GM19099 (cell line): Measurements from ENCODE around the gene HOXA9.

ENCODE experiments used
- POLR2A ChIP-seq: IDR thresholded peaks from 3 replicates; pipeline ENCODE4 v1.6.1; 2011; ENCODE audit warnings: low read depth; ENCODE audit not compliant: insufficient read length; ENCODE audit errors: extremely low read depth

HOXA9 gene

GRCh38 chr7:27203365-27203953 is 38.1 kb upstream of the HOXA9 start:
- TF ChIP-seq POLR2A: no peak

DNA sequence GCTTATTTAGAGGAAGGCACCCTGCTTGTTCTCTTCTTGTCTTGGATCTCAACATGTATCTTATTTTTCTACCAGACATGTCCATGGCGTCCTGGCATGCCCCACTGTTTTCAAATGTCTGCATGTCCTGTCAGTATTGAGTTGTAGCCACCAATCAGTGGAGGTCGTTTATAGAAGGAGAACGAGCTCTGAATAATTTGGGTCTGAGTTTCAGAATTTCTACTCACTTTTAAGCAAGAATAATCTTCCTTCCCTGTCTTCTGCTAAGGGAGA is 37.5 kb upstream of the HOXA9 start:
- no peak for TF ChIP-seq POLR2A

DNA sequence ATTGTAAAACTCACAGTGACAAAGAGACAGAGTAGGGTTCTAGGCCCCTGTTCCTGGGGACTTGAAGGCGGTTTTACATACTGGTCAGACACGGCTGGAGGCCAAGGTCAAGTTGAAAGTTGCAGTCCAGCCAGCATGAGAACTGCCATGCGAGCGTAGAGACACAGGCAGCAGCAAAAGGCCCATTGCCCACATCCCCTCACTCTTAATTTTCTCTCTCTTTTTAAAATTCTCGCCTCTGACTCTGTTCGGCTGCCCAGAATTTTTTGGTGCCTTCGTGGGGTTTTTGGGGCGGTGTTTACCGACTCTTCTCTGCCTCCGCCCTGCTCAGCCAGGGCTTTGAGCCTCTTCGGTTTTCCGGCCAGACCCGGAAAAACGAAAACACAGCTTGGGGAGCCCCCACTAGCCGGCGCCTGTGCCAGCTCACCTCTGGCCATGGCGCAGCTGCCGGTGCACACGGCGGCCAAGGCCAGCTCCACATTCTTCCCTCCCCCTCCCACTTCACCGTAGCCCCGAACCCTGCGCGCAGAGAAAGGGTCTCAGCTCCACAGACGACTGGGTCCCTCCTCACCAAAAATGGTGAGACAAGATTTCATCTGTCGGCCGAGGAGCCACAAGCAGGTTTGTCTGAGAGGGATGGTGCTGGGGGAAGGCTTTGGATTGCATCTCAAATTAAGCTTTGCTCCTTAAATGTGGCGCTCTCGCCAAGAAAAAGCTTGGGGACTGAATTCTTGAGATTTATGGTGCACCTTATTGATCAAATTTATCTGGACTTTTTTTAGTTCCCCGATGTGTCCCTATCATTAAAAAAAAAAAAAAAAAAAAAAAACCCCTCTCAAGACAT is 36.9 kb upstream of the HOXA9 start:
- no peak for TF ChIP-seq POLR2A

DNA sequence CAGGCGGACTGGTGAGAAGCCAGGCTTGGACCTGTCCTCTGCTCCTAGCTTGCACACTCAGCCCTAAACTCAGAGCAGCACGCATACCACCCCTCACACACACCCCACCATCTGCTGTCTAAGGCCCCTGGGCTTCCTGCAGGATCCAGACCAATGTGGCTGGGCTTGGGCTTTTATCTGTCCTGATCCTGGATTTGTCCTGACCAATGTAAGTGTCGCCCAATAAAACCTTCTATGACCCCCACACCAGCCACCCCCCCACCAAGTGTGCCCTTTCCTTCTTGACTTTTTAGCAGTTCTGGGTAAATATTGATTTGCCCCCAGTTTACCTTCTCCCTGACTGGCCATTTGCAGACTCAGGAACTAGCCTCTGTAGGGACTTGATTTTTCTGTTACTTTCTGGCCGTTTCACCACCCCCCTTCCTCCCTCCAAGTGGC is 36.3 kb upstream of the HOXA9 start:
- TF ChIP-seq POLR2A: no peak

DNA sequence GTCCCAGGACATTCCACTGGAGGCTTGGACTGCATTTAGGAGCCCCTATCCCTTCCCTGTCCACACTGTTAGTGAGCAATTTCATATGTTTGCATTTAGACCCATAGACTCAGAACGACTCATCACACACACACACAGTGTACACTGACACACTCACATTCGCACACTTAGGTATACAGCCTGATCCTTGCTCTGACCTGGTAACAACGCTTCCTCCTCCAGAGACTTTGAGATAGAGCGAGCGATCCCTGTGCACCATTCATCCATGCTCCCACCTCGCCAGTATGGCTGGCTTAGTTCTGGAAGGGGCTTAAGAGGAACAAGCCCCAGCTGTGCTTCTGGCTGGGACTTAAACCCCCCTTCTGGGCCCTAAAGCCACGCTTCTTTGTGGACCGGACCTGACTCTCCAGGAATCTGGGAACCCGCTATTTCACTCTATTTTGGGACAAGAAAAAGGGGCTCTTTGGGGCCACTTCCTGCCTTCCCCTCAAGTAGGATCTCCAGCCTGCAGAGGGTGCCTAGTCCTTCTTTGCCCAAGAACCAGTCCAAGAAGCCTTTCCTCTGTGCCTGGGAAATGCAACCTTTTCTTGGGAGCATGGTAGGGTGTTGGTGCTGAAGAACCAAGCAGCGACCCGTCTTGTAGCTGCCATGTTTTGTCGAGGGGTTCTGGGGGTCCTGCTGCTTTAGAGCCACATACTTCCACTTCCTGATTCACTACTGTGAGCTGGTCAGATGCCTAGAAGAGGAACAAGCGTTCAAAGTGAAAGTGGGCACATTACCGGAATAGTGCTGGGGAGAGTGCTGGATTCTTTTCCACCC is 35.6 kb upstream of the HOXA9 start:
- no peak for TF ChIP-seq POLR2A

- no peak for TF ChIP-seq POLR2A
Measured at GRCh38 chr7:27199849-27200760, 34.8 kb upstream of the HOXA9 start, which contains the start of gene HOXA13. Gene HOXA13 (minus strand): TSS chr7:27200091. CDS start chr7:27200077, 14 bp downstream.

DNA sequence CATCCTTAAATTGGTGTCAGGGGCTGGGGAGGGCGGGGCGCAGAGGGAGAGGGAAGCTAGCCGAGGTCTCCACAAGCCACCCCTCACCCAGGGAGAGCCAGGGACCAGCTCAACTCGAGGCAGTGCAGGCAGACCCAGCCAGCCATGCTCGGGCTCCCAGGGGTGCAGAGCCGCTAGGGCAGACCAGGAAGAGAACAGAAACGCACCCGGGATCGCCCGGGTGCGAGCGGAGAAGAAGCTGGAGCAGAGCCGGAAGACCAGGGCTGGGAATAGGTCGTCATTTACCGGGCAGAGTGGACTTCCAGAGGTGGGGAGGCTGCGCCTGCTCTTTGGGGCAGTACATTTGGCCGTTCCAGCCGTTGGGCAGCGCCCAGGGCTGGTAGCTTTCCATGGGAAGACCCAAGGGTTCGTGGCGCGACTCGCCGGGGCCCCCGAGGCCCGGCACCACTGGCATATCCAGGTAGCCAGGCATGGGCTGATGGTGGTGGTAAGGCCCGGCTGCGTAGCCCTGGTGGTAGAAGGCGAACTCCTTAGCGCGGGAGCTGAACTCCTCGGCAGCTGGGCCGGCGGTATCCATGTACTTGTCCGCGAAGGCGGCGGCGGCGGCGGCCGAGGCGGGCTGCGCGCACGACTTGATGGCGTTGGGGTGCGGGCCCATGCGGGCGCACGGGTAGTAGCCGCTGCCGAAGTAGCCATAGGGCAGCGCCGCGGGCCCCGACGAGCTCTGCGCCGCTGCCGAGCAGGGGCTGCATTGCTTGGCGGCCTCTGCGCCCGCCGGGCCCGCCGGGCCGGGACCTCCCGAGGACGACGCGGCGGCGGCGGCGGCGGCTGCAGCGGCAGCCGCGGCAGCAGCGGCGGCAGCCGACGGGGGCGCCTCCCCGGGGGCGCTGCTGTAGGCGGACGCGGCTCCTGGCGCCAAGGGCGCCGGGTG is 33.8 kb upstream of the HOXA9 start:
- no peak for TF ChIP-seq POLR2A

GRCh38 chr7:27198138-27198841 is 33.0 kb upstream of the HOXA9 start:
- no peak for TF ChIP-seq POLR2A

DNA sequence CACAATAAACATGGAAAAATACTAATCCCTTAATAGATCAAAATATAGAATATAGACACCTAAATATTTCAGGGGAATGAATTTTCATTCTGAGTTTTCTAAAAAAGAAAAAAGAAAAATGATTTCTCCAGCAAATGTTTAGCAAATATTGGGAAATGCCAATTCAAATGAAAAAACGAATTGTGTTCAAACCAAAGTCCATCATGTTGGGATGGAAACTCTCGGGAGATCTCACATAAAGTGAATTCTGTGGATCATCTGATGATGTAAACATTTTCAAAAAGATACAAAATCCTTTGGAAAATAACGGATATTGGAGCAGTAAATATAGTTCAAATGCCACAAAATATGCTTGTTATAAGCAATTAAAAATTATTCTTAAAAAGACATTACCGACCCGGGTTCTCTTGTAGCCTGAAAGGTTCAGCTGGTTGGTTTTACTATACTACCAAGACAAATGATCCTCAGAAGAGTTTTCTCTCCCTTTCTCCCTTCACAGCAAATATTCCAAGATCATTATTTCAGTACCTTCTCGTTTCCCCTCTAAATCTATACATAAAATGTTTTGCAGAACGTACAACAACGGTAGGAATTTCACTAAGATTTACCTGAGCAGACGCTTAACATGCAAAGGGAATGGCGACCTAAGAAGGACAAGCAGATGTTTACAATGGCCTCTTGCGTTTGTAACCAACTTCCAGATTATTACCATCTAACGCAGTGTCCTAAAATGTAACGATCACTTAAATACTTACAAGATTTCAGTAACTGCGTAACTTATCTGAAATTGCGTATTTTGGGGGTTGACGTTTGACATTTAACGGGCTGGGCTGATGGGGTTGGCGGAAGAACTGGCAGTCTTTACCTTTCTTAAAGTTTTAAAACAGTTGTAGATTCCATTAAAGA is 32.1 kb upstream of the HOXA9 start:
- TF ChIP-seq POLR2A: no peak

DNA sequence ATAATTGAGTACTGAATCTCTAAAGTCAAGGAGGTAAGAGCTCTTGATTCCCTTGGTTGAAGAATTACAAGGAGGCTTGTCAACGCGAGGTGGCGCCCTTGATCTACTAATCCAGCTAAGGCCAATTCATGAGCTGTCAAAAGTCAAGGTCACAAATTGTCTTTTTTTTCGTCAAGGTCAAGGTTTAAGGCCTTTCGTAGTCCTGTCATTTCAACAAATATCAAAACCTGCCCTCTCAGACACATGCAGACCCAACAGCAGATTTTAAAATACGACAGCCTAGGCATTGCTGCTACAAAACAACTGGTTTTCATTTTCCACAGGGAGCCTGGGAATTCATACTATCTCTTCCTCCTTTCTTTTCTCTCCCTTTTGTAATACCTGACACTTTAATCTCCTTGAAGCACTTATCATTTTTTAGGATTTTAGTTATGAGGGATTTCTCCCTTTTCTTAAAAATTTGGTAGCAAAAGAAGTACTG is 31.0 kb upstream of the HOXA9 start:
- no peak for TF ChIP-seq POLR2A

DNA sequence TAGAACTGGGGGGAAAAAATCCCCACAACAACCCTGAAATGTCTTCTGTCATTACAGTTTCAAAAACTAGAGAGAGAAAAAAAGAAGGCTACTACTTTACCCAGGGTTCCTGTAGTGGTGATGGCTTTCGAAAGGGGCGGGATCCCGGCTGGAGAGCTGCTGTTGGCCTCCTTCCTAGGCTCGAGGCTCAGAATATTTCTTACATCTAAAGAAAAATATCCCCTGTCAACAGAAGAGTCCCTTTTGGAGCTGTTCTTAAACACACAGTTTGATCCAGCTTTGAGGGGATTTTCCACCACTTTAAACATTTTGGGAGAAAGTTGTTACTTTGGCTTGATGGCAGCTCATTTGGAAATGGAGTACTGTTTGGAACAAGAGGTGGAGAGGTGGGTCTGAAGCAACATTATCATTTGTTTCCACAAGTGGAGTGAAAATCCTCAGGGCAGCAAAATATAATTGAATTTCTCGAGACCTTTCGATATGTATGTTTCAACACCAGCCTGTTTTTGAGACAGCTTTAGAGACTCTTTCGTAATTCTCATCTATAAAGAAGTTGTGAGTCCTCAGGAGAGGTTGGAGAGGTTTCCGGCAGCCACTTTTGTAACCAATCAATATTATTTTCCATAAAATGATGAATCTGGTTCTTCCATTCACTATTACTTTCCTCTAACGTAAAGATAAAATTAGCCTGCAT is 29.5 kb upstream of the HOXA9 start:
- TF ChIP-seq POLR2A: no peak

DNA sequence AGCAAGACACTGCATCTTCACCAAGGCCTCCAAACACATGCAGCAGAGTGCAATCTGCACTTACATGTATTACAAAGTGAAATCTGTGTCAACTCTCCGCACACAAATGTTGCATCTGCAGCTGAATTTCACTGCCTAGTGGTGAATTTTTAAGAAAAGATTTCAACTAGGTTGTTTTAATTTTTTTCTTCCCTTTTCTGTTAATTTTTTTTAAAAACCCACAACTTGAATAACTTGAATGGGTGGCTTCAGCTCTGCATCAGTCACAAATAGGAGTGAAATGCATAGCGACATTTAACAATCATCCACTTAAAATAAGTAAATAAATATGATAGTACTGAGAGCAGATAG is 28.6 kb upstream of the HOXA9 start:
- no peak for TF ChIP-seq POLR2A
